Measurements from ENCODE around the gene HSPB8.

Gene HSPB8

DNA sequence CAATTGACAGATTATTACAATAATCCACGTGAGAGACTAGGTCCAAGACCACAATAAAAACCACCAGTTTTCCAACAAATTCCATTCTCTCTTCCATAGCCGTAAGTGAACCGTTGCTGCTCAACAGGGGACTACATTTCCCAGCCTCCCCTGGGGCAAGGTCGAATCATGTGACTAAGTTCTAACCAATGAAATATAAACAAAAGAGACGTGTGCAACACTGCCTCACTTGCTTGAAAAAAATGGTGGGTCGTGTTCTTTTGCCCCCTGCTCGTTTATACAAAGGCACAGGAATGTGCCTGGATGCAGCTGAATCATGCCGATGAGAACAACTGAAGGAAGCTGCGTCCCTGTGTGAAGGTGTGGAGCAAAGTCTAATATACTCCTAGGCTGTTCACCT, 51.1 kb downstream of the HSPB8 start:
- no peak for TF ChIP-seq SPI1 (IDR thresholded peaks at IDR 0.05; ENCODE audit: borderline replicate concordance, low read depth)
- no peak for TF ChIP-seq POLR2AphosphoS5 (IDR thresholded peaks at IDR 0.05; ENCODE audit: low read depth)
- TF ChIP-seq, protein P1, sequence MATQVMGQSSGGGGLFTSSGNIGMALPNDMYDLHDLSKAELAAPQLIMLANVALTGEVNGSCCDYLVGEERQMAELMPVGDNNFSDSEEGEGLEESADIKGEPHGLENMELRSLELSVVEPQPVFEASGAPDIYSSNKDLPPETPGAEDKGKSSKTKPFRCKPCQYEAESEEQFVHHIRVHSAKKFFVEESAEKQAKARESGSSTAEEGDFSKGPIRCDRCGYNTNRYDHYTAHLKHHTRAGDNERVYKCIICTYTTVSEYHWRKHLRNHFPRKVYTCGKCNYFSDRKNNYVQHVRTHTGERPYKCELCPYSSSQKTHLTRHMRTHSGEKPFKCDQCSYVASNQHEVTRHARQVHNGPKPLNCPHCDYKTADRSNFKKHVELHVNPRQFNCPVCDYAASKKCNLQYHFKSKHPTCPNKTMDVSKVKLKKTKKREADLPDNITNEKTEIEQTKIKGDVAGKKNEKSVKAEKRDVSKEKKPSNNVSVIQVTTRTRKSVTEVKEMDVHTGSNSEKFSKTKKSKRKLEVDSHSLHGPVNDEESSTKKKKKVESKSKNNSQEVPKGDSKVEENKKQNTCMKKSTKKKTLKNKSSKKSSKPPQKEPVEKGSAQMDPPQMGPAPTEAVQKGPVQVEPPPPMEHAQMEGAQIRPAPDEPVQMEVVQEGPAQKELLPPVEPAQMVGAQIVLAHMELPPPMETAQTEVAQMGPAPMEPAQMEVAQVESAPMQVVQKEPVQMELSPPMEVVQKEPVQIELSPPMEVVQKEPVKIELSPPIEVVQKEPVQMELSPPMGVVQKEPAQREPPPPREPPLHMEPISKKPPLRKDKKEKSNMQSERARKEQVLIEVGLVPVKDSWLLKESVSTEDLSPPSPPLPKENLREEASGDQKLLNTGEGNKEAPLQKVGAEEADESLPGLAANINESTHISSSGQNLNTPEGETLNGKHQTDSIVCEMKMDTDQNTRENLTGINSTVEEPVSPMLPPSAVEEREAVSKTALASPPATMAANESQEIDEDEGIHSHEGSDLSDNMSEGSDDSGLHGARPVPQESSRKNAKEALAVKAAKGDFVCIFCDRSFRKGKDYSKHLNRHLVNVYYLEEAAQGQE (IDR thresholded peaks at IDR 0.05; ENCODE audit: insufficient replicate concordance, low read depth), result no peak
- TF ChIP-seq, protein P2, sequence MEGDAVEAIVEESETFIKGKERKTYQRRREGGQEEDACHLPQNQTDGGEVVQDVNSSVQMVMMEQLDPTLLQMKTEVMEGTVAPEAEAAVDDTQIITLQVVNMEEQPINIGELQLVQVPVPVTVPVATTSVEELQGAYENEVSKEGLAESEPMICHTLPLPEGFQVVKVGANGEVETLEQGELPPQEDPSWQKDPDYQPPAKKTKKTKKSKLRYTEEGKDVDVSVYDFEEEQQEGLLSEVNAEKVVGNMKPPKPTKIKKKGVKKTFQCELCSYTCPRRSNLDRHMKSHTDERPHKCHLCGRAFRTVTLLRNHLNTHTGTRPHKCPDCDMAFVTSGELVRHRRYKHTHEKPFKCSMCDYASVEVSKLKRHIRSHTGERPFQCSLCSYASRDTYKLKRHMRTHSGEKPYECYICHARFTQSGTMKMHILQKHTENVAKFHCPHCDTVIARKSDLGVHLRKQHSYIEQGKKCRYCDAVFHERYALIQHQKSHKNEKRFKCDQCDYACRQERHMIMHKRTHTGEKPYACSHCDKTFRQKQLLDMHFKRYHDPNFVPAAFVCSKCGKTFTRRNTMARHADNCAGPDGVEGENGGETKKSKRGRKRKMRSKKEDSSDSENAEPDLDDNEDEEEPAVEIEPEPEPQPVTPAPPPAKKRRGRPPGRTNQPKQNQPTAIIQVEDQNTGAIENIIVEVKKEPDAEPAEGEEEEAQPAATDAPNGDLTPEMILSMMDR (IDR thresholded peaks at IDR 0.05; ENCODE audit: insufficient read depth, low read length), result no peak
- TF ChIP-seq GABPA (IDR thresholded peaks at IDR 0.05; ENCODE audit: low read depth), result no peak
- DNase-seq (ENCODE audit: low read depth in 1 of 2, low spot score in 1 of 2), result peak in 1 of 2 experiments; percentile 3
- Histone ChIP-seq H3K27me3 (ENCODE audit: insufficient read depth, poor library complexity, severe bottlenecking) (no peaks in the 10 kb centered on the region), H3K27ac (replicated peaks) (no peak overlapping the region), H3K4me3 (replicated peaks; ENCODE audit: insufficient read depth, low read length) (no peak overlapping the region)

DNA sequence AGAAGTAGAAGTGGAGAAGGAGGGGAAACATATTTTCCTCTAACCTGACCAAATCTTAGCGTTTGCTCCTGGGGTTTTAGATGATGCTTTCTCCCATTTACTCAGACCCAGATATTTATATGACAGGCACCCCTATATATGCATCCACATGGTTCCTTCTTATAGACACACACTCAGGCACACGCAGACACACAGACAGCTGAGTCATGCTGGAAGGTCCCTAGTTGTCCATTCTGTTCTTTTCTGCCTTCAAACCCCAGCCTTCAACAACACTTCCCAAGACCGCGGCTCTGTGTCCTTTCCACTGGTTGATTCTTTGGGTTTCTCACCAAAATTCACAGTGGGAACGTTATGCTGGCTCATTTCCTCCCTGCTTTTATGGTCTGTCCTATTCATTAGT, 52.1 kb downstream of the HSPB8 start:
- H3K27me3 ChIP-seq (ENCODE audit: insufficient read depth, poor library complexity, severe bottlenecking), result no peaks in the 10 kb centered on the region
- H3K4me3 ChIP-seq (replicated peaks; ENCODE audit: insufficient read depth, low read length), result no peak overlapping the region
- H3K27ac ChIP-seq (replicated peaks), result no peak overlapping the region
- DNase-seq (ENCODE audit: low read depth in 1 of 2, low spot score in 1 of 2), result no peak
- TF ChIP-seq GABPA (IDR thresholded peaks at IDR 0.05; ENCODE audit: low read depth) (no peak), POLR2AphosphoS5 (IDR thresholded peaks at IDR 0.05; ENCODE audit: low read depth) (no peak), SPI1 (IDR thresholded peaks at IDR 0.05; ENCODE audit: borderline replicate concordance, low read depth) (no peak)
- TF ChIP-seq, protein P2 (IDR thresholded peaks at IDR 0.05; ENCODE audit: insufficient read depth, low read length), result no peak
- TF ChIP-seq, protein P1 (IDR thresholded peaks at IDR 0.05; ENCODE audit: insufficient replicate concordance, low read depth), result no peak

DNA sequence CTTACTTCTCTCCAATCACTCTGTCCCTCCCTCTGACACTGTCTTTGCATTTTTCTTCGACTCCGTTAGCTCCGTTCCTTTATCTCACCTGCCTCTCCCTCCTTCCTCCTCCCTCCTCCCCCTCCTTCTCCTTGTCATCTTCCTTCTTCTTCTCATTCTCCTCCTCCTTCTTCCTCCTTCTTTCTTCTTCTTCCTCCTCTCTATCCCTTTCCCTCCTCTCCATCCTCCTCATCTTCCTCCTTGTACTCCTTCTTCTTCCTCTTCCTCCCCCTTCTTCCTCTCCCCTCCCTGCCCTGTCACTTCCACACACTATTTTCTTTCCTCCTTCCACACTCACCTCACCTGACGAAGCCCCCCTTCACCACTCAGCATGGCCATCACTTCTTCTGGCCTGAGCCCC, 53.0 kb downstream of the HSPB8 start:
- TF ChIP-seq, protein P2 (IDR thresholded peaks at IDR 0.05; ENCODE audit: insufficient read depth, low read length), result no peak
- TF ChIP-seq, protein P1 (IDR thresholded peaks at IDR 0.05; ENCODE audit: insufficient replicate concordance, low read depth), result no peak
- TF ChIP-seq POLR2AphosphoS5 (IDR thresholded peaks at IDR 0.05; ENCODE audit: low read depth) (no peak), GABPA (IDR thresholded peaks at IDR 0.05; ENCODE audit: low read depth) (no peak), SPI1 (IDR thresholded peaks at IDR 0.05; ENCODE audit: borderline replicate concordance, low read depth) (no peak)
- Histone ChIP-seq H3K27me3 (ENCODE audit: insufficient read depth, poor library complexity, severe bottlenecking) (no peaks in the 10 kb centered on the region), H3K4me3 (replicated peaks; ENCODE audit: insufficient read depth, low read length) (no peak overlapping the region)

More for the DNA sequence above, 53.0 kb downstream of the HSPB8 start:
- no peak for DNase-seq (ENCODE audit: low read depth in 1 of 2, low spot score in 1 of 2)
- H3K27ac ChIP-seq (replicated peaks), result no peak overlapping the region
